Measurements from ENCODE around the gene ANKS3. TPM values are rescaled to one million over a fixed set of nuclear protein-coding genes. Genes with fewer than 3 reads are reported as not detected.

Gene ANKS3
- polyA plus RNA-seq, 1 donor (not counting 4 experiments of a cell fraction or from before 2014, with no cell fraction given): 11.7 TPM

DNA sequence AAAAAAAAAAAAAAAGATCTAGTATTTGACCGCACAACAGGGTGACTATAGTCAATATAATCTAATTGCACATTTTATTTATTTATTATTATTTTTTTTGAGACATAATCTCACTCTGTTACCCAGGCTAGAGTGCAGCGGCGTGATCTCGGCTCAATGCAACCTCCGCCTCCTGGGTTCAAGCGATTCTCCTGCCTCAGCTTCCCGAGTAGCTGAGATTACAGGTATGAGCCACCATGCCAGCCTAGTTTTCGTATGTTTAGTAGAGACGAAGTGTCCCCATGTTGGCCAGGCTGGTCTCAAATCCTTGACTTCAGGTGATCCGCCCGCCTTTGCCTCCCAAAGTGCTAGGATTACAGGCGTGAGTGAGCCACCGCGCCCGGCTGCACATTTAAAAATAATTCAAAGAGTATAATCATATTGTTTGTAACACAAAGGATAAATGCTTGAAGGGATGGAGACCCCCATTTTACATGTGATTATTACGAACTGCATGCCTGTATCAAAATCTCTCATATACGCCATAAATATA lies 794 bp downstream of the ANKS3 start:
- peak overlapping the region; percentile 84 for H3K9ac ChIP-seq (ENCODE audit: control insufficient read depth, extremely low read depth, insufficient read depth, low read length)
- no peak for DNase-seq (ENCODE audit: low read depth, low spot score)
- peaks cover 31% of the 10 kb centered on the region for H3K79me2 ChIP-seq (ENCODE audit: control insufficient read depth, insufficient read depth, low read length)
- no peak for FAIRE-seq
- H3K9me1 ChIP-seq (ENCODE audit: control insufficient read depth, extremely low read depth, insufficient read depth, low read length): no peaks in the 10 kb centered on the region
- H3K36me3 ChIP-seq (ENCODE audit: control insufficient read depth in 2 of 2, extremely low read depth in 1 of 2, insufficient read depth in 2 of 2, low read length in 2 of 2): peaks cover 14 to 18% of the 10 kb centered on the region in 2 experiments
- dilution Hi-C loops (cut with MboI; ENCODE audit: extremely low pct_ligation_motif_present, low sequenced_read_pairs): no loop called here
- TF ChIP-seq EZH2 (IDR thresholded peaks at IDR 0.05; ENCODE audit: low read length): no peak
- no peaks in the 10 kb centered on the region for H4K20me1 ChIP-seq (ENCODE audit: control insufficient read depth, extremely low read depth, insufficient read depth, low read length)
- H3K9me3 ChIP-seq (ENCODE audit: control insufficient read depth, low read depth, low read length): no peaks in the 10 kb centered on the region
- H3K27ac ChIP-seq (ENCODE audit: control insufficient read depth, insufficient read depth, low read length): peak overlapping the region; percentile 37
- peaks cover 5% of the 10 kb centered on the region for H3K4me1 ChIP-seq (ENCODE audit: control insufficient read depth, extremely low read depth, insufficient read depth, low read length)
- peaks cover 3% of the 10 kb centered on the region for H3K27me3 ChIP-seq (ENCODE audit: control insufficient read depth, extremely low read depth, insufficient read depth, low read length)
- peak overlapping the region; percentile 88 for H2AFZ ChIP-seq (ENCODE audit: control insufficient read depth, low read length)
- H3K4me2 ChIP-seq (ENCODE audit: control insufficient read depth, extremely low read depth, insufficient read depth, low read depth, low read length): peak overlapping the region; percentile 80
- peak overlapping the region; percentile 65 to 86 (median 70) for H3K4me3 ChIP-seq (ENCODE audit: control insufficient read depth in 2 of 3, extremely low read depth in 1 of 3, insufficient read depth in 2 of 3, low read depth in 1 of 3, low read length in 3 of 3)

DNA sequence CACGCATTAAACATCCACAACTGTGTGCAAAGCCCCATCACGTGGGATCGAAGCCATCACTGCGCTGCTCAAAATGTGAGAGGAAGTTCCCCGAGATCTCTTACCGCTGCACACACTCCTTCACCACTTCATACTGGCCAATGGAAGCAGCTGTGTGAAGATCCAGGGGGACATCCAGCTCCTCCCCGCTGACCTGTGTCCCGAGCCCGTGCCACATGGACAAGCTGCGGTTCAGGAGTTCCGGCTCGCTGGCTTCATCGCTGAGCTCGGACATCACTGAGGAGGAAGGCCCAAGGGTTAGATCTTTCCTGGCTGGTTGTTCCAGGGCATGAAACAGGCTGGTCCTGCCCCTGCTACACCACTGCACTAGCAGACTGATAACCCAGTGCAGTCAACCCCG lies 4.2 kb downstream of the ANKS3 start:
- Histone ChIP-seq H3K9ac (ENCODE audit: control insufficient read depth, extremely low read depth, insufficient read depth, low read length) (no peak overlapping the region), H3K36me3 (ENCODE audit: control insufficient read depth in 2 of 2, extremely low read depth in 1 of 2, insufficient read depth in 2 of 2, low read length in 2 of 2) (peaks cover 22 to 25% of the 10 kb centered on the region in 2 experiments), H3K4me1 (ENCODE audit: control insufficient read depth, extremely low read depth, insufficient read depth, low read length) (peaks cover under 1% of the 10 kb centered on the region), H3K9me1 (ENCODE audit: control insufficient read depth, extremely low read depth, insufficient read depth, low read length) (no peaks in the 10 kb centered on the region), H3K27me3 (ENCODE audit: control insufficient read depth, extremely low read depth, insufficient read depth, low read length) (no peaks in the 10 kb centered on the region), H3K4me3 (ENCODE audit: control insufficient read depth in 2 of 3, extremely low read depth in 1 of 3, insufficient read depth in 2 of 3, low read depth in 1 of 3, low read length in 3 of 3) (no peak overlapping the region), H4K20me1 (ENCODE audit: control insufficient read depth, extremely low read depth, insufficient read depth, low read length) (no peaks in the 10 kb centered on the region), H3K4me2 (ENCODE audit: control insufficient read depth, extremely low read depth, insufficient read depth, low read depth, low read length) (no peak overlapping the region), H3K27ac (ENCODE audit: control insufficient read depth, insufficient read depth, low read length) (no peak overlapping the region), H3K79me2 (ENCODE audit: control insufficient read depth, insufficient read depth, low read length) (peaks cover 31% of the 10 kb centered on the region), H3K9me3 (ENCODE audit: control insufficient read depth, low read depth, low read length) (no peaks in the 10 kb centered on the region), H2AFZ (ENCODE audit: control insufficient read depth, low read length) (no peak overlapping the region)
- no peak for DNase-seq (ENCODE audit: low read depth, low spot score)
- TF ChIP-seq CTCF (optimal IDR thresholded peaks at IDR 0.05 in 1 of 3, IDR thresholded peaks at IDR 0.05 in 1 of 3, conservative IDR thresholded peaks at IDR 0.05 in 1 of 3; ENCODE audit: extremely low read depth in 1 of 3, insufficient read depth in 2 of 3, low read length in 3 of 3): no peak
- no peak for TF ChIP-seq EZH2 (IDR thresholded peaks at IDR 0.05; ENCODE audit: low read length)
- FAIRE-seq: no peak
- dilution Hi-C loops (cut with MboI; ENCODE audit: extremely low pct_ligation_motif_present, low sequenced_read_pairs): no loop called here

DNA sequence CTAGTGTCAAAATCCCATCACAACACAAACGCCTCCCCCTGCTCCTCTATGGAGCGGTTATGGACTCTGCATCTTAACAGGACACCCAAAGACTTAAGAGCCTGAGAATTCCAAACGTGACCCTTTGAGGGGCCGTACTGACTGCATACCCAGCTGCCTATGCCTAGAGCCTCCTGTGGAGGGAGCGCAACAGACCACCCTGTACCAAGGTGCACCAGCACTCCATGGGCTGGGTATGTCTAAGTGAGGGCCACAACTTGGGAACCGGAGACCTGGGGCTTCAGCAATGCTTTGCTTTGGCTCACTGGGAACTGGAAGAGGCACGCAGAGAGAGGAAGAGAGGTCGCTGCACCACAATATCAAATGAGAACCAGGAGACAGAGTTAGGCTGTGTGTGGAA lies 5.4 kb downstream of the ANKS3 start:
- Histone ChIP-seq H3K4me3 (ENCODE audit: control insufficient read depth in 2 of 3, extremely low read depth in 1 of 3, insufficient read depth in 2 of 3, low read depth in 1 of 3, low read length in 3 of 3) (no peak overlapping the region), H3K27me3 (ENCODE audit: control insufficient read depth, extremely low read depth, insufficient read depth, low read length) (no peaks in the 10 kb centered on the region), H3K27ac (ENCODE audit: control insufficient read depth, insufficient read depth, low read length) (no peak overlapping the region), H3K9me1 (ENCODE audit: control insufficient read depth, extremely low read depth, insufficient read depth, low read length) (no peaks in the 10 kb centered on the region), H3K4me2 (ENCODE audit: control insufficient read depth, extremely low read depth, insufficient read depth, low read depth, low read length) (no peak overlapping the region), H2AFZ (ENCODE audit: control insufficient read depth, low read length) (no peak overlapping the region), H3K36me3 (ENCODE audit: control insufficient read depth in 2 of 2, extremely low read depth in 1 of 2, insufficient read depth in 2 of 2, low read length in 2 of 2) (peaks cover 25 to 30% of the 10 kb centered on the region in 2 experiments), H3K79me2 (ENCODE audit: control insufficient read depth, insufficient read depth, low read length) (peaks cover 28% of the 10 kb centered on the region), H3K4me1 (ENCODE audit: control insufficient read depth, extremely low read depth, insufficient read depth, low read length) (no peaks in the 10 kb centered on the region), H3K9ac (ENCODE audit: control insufficient read depth, extremely low read depth, insufficient read depth, low read length) (no peak overlapping the region), H3K9me3 (ENCODE audit: control insufficient read depth, low read depth, low read length) (no peaks in the 10 kb centered on the region), H4K20me1 (ENCODE audit: control insufficient read depth, extremely low read depth, insufficient read depth, low read length) (no peaks in the 10 kb centered on the region)
- dilution Hi-C loops (cut with MboI; ENCODE audit: extremely low pct_ligation_motif_present, low sequenced_read_pairs): no loop called here
- TF ChIP-seq EZH2 (IDR thresholded peaks at IDR 0.05; ENCODE audit: low read length) (no peak), CTCF (optimal IDR thresholded peaks at IDR 0.05 in 1 of 3, IDR thresholded peaks at IDR 0.05 in 1 of 3, conservative IDR thresholded peaks at IDR 0.05 in 1 of 3; ENCODE audit: extremely low read depth in 1 of 3, insufficient read depth in 2 of 3, low read length in 3 of 3) (no peak)
- FAIRE-seq (no peak), DNase-seq (ENCODE audit: low read depth, low spot score) (no peak)

Measured in keratinocyte (primary cell).